DOHH2 (cell line): ENCODE results near the gene BSPRY.

Experiments used
- EZH2phosphoT487 ChIP-seq: fragments of 200-600 bp; sonication (generic); IDR thresholded peaks from 2 replicates; pipeline ENCODE4 v1.6.1; 2017; ENCODE audit warnings: borderline replicate concordance, mild to moderate bottlenecking, antibody characterized with exemption, low read length, moderate library complexity, mixed read lengths
- TF ChIP-seq, protein P1 (sequence below): fragments of 200-600 bp; sonication (generic); IDR thresholded peaks from one replicate; pipeline ENCODE4 v1.5.1; 2014; ENCODE audit warnings: antibody characterized with exemption, mild to moderate bottlenecking, low read depth, low read length; ENCODE audit not compliant: poor library complexity, severe bottlenecking

DNA sequence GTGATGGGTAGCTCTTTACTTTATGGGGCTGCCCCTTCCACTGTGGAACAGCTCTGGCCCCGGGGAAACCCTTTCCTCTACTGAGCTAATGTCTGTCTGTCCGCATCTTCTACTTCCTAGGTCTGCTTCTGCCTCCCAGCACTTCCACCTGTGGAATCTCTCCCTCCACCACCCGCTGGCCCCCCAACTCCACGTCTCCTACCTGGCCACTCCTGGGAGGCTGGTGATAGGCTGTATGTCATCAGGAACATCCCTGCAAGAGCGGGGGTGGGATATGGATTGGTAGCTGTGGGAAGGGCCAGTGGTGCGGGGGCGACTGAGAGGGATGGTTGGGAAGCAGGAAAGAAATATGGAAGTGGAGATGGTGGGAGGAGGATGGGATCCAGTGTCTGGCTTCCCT lies 42.6 kb downstream of the BSPRY start:
- TF ChIP-seq, protein P1, sequence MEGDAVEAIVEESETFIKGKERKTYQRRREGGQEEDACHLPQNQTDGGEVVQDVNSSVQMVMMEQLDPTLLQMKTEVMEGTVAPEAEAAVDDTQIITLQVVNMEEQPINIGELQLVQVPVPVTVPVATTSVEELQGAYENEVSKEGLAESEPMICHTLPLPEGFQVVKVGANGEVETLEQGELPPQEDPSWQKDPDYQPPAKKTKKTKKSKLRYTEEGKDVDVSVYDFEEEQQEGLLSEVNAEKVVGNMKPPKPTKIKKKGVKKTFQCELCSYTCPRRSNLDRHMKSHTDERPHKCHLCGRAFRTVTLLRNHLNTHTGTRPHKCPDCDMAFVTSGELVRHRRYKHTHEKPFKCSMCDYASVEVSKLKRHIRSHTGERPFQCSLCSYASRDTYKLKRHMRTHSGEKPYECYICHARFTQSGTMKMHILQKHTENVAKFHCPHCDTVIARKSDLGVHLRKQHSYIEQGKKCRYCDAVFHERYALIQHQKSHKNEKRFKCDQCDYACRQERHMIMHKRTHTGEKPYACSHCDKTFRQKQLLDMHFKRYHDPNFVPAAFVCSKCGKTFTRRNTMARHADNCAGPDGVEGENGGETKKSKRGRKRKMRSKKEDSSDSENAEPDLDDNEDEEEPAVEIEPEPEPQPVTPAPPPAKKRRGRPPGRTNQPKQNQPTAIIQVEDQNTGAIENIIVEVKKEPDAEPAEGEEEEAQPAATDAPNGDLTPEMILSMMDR, result no peak
- no peak for TF ChIP-seq EZH2phosphoT487
